Measurements from ENCODE around the gene NTN5. TPM values are rescaled to one million over a fixed set of nuclear protein-coding genes. Genes with fewer than 3 reads are reported as not detected.
A peak's percentile ranks its signal among the peaks of the same experiment; 100 is the strongest.

Gene NTN5
- total and polyA plus RNA-seq, 2 donors from 2014 or later, result 0.52 to 0.85 TPM

GRCh38 chr19:48630296-48631063 lies 42.3 kb downstream of the NTN5 start:
- TF ChIP-seq, protein P1, sequence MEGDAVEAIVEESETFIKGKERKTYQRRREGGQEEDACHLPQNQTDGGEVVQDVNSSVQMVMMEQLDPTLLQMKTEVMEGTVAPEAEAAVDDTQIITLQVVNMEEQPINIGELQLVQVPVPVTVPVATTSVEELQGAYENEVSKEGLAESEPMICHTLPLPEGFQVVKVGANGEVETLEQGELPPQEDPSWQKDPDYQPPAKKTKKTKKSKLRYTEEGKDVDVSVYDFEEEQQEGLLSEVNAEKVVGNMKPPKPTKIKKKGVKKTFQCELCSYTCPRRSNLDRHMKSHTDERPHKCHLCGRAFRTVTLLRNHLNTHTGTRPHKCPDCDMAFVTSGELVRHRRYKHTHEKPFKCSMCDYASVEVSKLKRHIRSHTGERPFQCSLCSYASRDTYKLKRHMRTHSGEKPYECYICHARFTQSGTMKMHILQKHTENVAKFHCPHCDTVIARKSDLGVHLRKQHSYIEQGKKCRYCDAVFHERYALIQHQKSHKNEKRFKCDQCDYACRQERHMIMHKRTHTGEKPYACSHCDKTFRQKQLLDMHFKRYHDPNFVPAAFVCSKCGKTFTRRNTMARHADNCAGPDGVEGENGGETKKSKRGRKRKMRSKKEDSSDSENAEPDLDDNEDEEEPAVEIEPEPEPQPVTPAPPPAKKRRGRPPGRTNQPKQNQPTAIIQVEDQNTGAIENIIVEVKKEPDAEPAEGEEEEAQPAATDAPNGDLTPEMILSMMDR (IDR thresholded peaks at IDR 0.05; ENCODE audit: borderline replicate concordance, extremely low read depth, insufficient read depth), result no peak
- Histone ChIP-seq H3K36me3 (ENCODE audit: control insufficient read depth in 2 of 3, insufficient read depth in 3 of 3, low read length in 3 of 3) (peaks cover 0 to 6% (median 5%) of the 10 kb centered on the region in 3 donors), H3K4me1 (ENCODE audit: control insufficient read depth in 2 of 3, insufficient read depth in 2 of 3, low read depth in 1 of 3, low read length in 3 of 3) (peaks cover 4 to 31% (median 28%) of the 10 kb centered on the region in 3 donors), H3K27ac (ENCODE audit: low read depth in 2 of 2, low read length in 2 of 2) (peak overlapping the region; percentile 43 to 51), H3K27me3 (ENCODE audit: control insufficient read depth, insufficient read depth, low read length) (no peaks in the 10 kb centered on the region), H3K9me3 (ENCODE audit: control insufficient read depth in 2 of 3, insufficient read depth in 1 of 3, low read length in 3 of 3) (no peaks in the 10 kb centered on the region), H3K4me3 (ENCODE audit: low read length in 3 of 3) (no peak overlapping the region), H3K9ac (ENCODE audit: low read length in 3 of 3) (no peak overlapping the region)
- FAIRE-seq (no peak), DNase-seq (peak; percentile 68 to 92 (median 84))
- intact Hi-C loops (cut with DNase I), result no loop called here

DNA sequence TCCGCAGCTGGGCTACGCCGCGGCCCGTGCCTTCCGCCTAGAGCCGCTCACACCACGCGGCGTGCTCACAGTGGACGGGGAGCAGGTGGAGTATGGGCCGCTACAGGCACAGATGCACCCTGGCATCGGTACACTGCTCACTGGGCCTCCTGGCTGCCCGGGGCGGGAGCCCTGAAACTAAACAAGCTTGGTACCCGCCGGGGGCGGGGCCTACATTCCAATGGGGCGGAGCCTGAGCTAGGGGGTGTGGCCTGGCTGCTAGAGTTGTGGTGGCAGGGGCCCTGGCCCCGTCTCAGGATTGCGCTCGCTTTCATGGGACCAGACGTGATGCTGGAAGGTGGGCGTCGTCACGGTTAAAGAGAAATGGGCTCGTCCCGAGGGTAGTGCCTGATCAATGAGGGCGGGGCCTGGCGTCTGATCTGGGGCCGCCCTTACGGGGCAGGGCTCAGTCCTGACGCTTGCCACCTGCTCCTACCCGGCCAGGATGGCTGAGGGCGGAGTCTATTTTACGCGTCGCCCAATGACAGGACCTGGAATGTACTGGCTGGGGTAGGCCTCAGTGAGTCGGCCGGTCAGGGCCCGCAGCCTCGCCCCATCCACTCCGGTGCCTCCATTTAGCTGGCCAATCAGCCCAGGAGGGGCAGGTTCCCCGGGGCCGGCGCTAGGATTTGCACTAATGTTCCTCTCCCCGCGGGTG lies 43.1 kb downstream of the NTN5 start:
- Histone ChIP-seq H3K27me3 (ENCODE audit: control insufficient read depth, insufficient read depth, low read length) (no peaks in the 10 kb centered on the region), H3K9ac (ENCODE audit: low read length in 3 of 3) (no peak overlapping the region), H3K4me3 (ENCODE audit: low read length in 3 of 3) (no peak overlapping the region), H3K9me3 (ENCODE audit: control insufficient read depth in 2 of 3, insufficient read depth in 1 of 3, low read length in 3 of 3) (no peaks in the 10 kb centered on the region), H3K27ac (ENCODE audit: low read depth in 2 of 2, low read length in 2 of 2) (peak overlapping the region; percentile 43 to 48), H3K36me3 (ENCODE audit: control insufficient read depth in 2 of 3, insufficient read depth in 3 of 3, low read length in 3 of 3) (peaks cover 0 to 6% (median 5%) of the 10 kb centered on the region in 3 donors), H3K4me1 (ENCODE audit: control insufficient read depth in 2 of 3, insufficient read depth in 2 of 3, low read depth in 1 of 3, low read length in 3 of 3) (peaks cover 4 to 30% (median 22%) of the 10 kb centered on the region in 3 donors)
- intact Hi-C loops (cut with DNase I), result no loop called here
- FAIRE-seq, result no peak
- TF ChIP-seq, protein P1 (IDR thresholded peaks at IDR 0.05; ENCODE audit: borderline replicate concordance, extremely low read depth, insufficient read depth), result no peak
- peak; percentile 78 to 90 (median 86) for DNase-seq

DNA sequence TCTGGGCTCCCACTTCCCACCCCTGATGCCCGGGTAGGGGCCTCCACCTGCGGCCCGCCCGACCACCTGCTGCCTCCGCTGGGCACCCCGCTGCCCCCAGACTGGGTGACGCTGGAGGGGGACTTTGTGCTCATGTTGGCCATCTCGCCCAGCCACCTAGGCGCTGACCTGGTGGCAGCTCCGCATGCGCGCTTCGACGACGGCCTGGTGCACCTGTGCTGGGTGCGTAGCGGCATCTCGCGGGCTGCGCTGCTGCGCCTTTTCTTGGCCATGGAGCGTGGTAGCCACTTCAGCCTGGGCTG lies 43.6 kb downstream of the NTN5 start:
- Histone ChIP-seq H3K4me3 (ENCODE audit: low read length in 3 of 3) (no peak overlapping the region), H3K36me3 (ENCODE audit: control insufficient read depth in 2 of 3, insufficient read depth in 3 of 3, low read length in 3 of 3) (peaks cover 0 to 6% (median 5%) of the 10 kb centered on the region in 3 donors), H3K9me3 (ENCODE audit: control insufficient read depth in 2 of 3, insufficient read depth in 1 of 3, low read length in 3 of 3) (no peaks in the 10 kb centered on the region), H3K4me1 (ENCODE audit: control insufficient read depth in 2 of 3, insufficient read depth in 2 of 3, low read depth in 1 of 3, low read length in 3 of 3) (peaks cover 3 to 30% (median 20%) of the 10 kb centered on the region in 3 donors), H3K9ac (ENCODE audit: low read length in 3 of 3) (no peak overlapping the region), H3K27ac (ENCODE audit: low read depth in 2 of 2, low read length in 2 of 2) (no peak overlapping the region), H3K27me3 (ENCODE audit: control insufficient read depth, insufficient read depth, low read length) (no peaks in the 10 kb centered on the region)
- DNase-seq, result peak in 1 of 5 donors; percentile 80
- intact Hi-C loops (cut with DNase I), result no loop called here
- TF ChIP-seq, protein P1 (IDR thresholded peaks at IDR 0.05; ENCODE audit: borderline replicate concordance, extremely low read depth, insufficient read depth), result no peak
- FAIRE-seq, result no peak

All from kidney (tissue), 14 donors.